Mesothelial cell of epicardium (in vitro differentiated cells): ENCODE results near the gene CDH11. TPM values are rescaled to one million over a fixed set of nuclear protein-coding genes. Genes with fewer than 3 reads are reported as not detected.

Source experiments
- DNase-seq, 2 experiments: peaks; one replicate each; pipeline ENCODE4 v3.0.0; 2021; ENCODE audit warnings: low spot score in 2 of 2; ENCODE audit not compliant: unreplicated experiment in 2 of 2
- H3K27ac Mint-ChIP-seq: 2 replicates; pipeline ENCODE4 v1.8.0; 2021; ENCODE audit warnings: mixed read lengths
- H3K27me3 Mint-ChIP-seq: 2 replicates; pipeline ENCODE4 v1.8.0; 2021; ENCODE audit warnings: low read depth, mixed read lengths
- H3K36me3 Mint-ChIP-seq: 2 replicates; pipeline ENCODE4 v1.8.0; 2021; ENCODE audit warnings: mixed read lengths
- H3K4me1 Mint-ChIP-seq: 2 replicates; pipeline ENCODE4 v1.8.0; 2021; ENCODE audit warnings: mixed read lengths
- H3K4me3 Mint-ChIP-seq: 2 replicates; pipeline ENCODE4 v1.8.0; 2021; ENCODE audit warnings: mild to moderate bottlenecking, moderate library complexity, mixed read lengths
- H3K9me3 Mint-ChIP-seq: 2 replicates; pipeline ENCODE4 v1.8.0; 2021; ENCODE audit warnings: mixed read lengths
- total RNA-seq: library from RNA; stranded (reverse); gene quantifications from 3 replicates; pipeline ENCODE4 v1.2.1, GENCODE V29; 2021
- TF ChIP-seq, protein P1 (sequence below): fragments of 200-600 bp; sonication (generic); IDR thresholded peaks from one replicate; pipeline ENCODE4 v1.5.0; 2021; ENCODE audit warnings: antibody characterized with exemption; ENCODE audit not compliant: unreplicated experiment

CDH11 gene
- total RNA-seq, 1 donor from 2014 or later = 376 TPM

DNA sequence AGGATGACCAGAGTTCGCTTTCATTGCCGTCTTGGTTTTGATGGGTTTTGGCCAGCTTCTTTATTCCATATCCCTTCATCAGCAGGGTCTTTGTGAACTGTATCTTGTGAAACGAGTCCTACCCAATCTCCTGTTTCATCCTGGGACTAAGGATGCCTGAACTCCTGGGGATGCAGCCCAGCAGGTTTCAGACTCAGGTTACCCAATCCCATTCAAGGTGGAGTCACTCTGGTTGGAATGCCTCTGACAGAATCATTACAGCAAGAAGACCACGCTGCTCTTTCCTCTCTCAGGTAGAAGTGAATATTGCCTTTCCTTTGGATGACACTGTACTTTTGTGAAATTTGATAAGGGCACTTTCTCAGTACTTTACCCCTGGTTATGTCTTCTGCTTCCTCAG, 98.1 kb downstream of the CDH11 start:
- DNase-seq = no peak
- Mint-ChIP-seq H3K4me1 (peaks cover 17% of the 10 kb centered on the region), H3K27me3 (no peaks in the 10 kb centered on the region), H3K9me3 (peaks cover 11% of the 10 kb centered on the region), H3K4me3 (no peak overlapping the region), H3K27ac (peak overlapping the region; percentile 20), H3K36me3 (peaks cover 6% of the 10 kb centered on the region)
- TF ChIP-seq, protein P1, sequence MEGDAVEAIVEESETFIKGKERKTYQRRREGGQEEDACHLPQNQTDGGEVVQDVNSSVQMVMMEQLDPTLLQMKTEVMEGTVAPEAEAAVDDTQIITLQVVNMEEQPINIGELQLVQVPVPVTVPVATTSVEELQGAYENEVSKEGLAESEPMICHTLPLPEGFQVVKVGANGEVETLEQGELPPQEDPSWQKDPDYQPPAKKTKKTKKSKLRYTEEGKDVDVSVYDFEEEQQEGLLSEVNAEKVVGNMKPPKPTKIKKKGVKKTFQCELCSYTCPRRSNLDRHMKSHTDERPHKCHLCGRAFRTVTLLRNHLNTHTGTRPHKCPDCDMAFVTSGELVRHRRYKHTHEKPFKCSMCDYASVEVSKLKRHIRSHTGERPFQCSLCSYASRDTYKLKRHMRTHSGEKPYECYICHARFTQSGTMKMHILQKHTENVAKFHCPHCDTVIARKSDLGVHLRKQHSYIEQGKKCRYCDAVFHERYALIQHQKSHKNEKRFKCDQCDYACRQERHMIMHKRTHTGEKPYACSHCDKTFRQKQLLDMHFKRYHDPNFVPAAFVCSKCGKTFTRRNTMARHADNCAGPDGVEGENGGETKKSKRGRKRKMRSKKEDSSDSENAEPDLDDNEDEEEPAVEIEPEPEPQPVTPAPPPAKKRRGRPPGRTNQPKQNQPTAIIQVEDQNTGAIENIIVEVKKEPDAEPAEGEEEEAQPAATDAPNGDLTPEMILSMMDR = no peak

DNA sequence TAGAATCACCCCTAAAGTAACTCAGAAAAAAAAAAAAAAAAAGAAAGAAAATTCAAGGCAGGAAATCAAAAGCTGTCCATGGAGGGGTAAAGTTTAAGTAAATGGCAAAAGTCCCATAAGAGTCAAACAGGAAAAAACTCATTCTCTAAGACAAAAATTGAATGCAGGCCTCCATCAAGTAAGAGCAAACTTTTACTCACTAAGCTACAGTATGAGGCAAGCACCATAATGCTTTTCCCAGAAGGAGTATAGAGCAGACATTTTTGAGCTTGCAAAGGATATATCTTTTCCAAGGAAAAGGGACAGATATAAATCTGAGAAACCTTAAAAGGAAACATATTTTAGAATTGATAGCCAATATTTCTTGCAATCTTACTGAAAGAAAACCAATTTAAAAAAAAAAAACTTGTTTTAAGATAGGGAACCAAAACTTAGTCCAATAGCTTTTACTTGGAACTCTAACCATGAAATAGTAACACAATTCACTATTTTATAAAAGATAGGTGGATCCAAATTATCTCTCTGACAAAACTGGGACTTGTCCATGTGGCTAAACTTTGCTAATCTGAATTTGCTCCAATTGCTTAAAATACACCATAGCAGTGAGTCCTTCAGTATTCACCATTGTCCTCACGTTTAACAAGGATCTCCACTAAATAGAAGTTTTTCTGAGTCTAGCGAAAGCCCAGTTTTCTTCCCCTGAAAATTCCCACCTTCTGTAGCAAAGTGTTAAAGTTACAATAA, 99.8 kb downstream of the CDH11 start:
- no peak for DNase-seq
- TF ChIP-seq, protein P1 = no peak
- no peak overlapping the region for H3K27ac Mint-ChIP-seq
- H3K4me1 Mint-ChIP-seq = peaks cover 13% of the 10 kb centered on the region
- no peak overlapping the region for H3K4me3 Mint-ChIP-seq
- no peaks in the 10 kb centered on the region for H3K27me3 Mint-ChIP-seq
- peaks cover 24% of the 10 kb centered on the region for H3K9me3 Mint-ChIP-seq
- peaks cover 19% of the 10 kb centered on the region for H3K36me3 Mint-ChIP-seq

DNA sequence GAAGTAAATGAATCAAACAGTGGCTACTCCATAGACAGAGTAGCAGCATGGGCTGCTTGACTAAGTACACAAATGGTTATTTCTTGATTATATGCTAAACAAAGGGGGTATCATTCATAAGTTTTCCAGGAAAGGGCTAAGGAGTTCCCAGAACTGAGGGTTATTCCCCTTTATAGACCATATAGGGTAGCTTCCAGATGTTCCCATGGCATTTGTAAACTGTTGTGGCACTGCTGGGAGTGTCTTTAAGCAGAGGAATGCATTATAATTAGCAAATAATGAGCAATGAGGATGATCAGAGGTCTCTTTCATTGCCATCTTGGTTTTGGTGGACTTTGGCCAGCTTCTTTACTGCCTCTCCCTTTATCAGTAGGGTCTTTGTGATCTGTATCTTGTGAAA, 105.1 kb downstream of the CDH11 start:
- peaks cover 19% of the 10 kb centered on the region for H3K36me3 Mint-ChIP-seq
- TF ChIP-seq, protein P1 = no peak
- DNase-seq = no peak
- no peak overlapping the region for H3K4me3 Mint-ChIP-seq
- no peak overlapping the region for H3K27ac Mint-ChIP-seq
- no peaks in the 10 kb centered on the region for H3K27me3 Mint-ChIP-seq
- peaks cover 27% of the 10 kb centered on the region for H3K9me3 Mint-ChIP-seq
- no peaks in the 10 kb centered on the region for H3K4me1 Mint-ChIP-seq

DNA sequence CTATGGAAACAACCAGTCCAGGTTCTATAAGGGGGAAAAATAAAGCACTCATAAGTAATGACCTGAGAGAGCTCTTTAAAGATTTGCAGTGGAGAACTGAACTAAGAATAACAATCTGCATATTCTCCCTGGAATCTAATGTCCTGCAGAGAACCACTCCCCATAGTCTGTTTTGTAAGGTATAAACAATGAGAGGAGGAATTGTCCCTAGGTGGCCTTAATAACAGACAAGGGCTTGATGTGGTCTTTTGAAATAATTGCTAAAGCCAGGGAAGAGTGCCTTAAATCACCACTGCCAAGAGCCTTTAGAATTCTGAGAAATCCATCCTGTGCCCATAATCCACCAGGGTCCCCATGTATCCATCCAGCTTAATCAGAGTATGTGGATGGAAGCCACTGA, 106.3 kb downstream of the CDH11 start:
- H3K4me1 Mint-ChIP-seq = no peaks in the 10 kb centered on the region
- H3K27ac Mint-ChIP-seq = no peak overlapping the region
- TF ChIP-seq, protein P1 = no peak
- H3K27me3 Mint-ChIP-seq = no peaks in the 10 kb centered on the region
- H3K4me3 Mint-ChIP-seq = no peak overlapping the region
- H3K36me3 Mint-ChIP-seq = peaks cover 17% of the 10 kb centered on the region
- H3K9me3 Mint-ChIP-seq = peaks cover 21% of the 10 kb centered on the region
- no peak for DNase-seq

DNA sequence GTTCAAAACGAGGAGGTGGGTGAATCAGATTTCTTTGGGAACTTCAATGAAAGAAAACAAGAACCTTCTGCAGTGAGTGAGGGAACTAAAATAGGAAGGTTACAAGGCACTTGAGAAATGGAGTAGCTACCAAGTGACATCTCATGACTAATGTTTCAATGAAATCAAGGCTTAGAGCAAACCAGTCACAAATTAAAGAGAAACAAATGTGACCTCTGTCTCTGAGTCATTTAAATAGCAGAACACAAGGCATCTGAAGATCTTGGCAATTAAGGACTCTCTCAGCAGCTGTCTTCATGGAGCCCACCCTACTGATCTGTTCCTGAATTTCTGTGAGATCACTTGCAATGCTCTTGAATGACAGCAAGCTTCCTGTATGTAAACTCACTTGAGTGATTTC, 109.5 kb downstream of the CDH11 start:
- no peak overlapping the region for H3K4me3 Mint-ChIP-seq
- H3K4me1 Mint-ChIP-seq = peaks cover 5% of the 10 kb centered on the region
- no peaks in the 10 kb centered on the region for H3K27me3 Mint-ChIP-seq
- peaks cover 6% of the 10 kb centered on the region for H3K36me3 Mint-ChIP-seq
- peaks cover 6% of the 10 kb centered on the region for H3K9me3 Mint-ChIP-seq
- TF ChIP-seq, protein P1 = no peak
- DNase-seq = no peak
- H3K27ac Mint-ChIP-seq = no peak overlapping the region
